A673 (cell line): Measurements from ENCODE around the gene TNFRSF4. TPM values are rescaled to one million over a fixed set of nuclear protein-coding genes. Genes with fewer than 3 reads are reported as not detected.
"Not testable (repeated sequence)": the region's sequence is repeated elsewhere in the genome, so short reads cannot be mapped to it uniquely, and the experiment has no call there.

Experiments
- BruUV-seq: library from RNA; stranded (reverse); fragments of 400-500 nt; replicated peaks from 2 replicates; lab custom pipeline; 2021; lab: Mats Ljungman, UMichigan
- CTCF ChIA-PET: fragments of 300-600 bp; sonication (Branson Sonifier 250); formaldehyde crosslinking; loops from one replicate; lab custom pipeline; 2022; ENCODE audit warnings: antibody characterized with exemption; lab: Charles Lee
- POLR2A ChIA-PET: fragments of 300-600 bp; sonication (Branson Sonifier 250); formaldehyde crosslinking; loops from one replicate; lab custom pipeline; 2022; ENCODE audit warnings: antibody characterized with exemption; ENCODE audit not compliant: low non-redundant PET; lab: Charles Lee
- DNase-seq: peaks from one replicate; pipeline ENCODE4 v3.0.0-alpha.2; 2015; ENCODE audit warnings: low spot score
- H3K27ac ChIP-seq: fragments of 200-600 bp; sonication (generic); 2 replicates; pipeline ENCODE4 v1.5.1; 2016; ENCODE audit warnings: mixed run types, low read depth, mild to moderate bottlenecking, mixed read lengths, antibody characterized with exemption, low read length; ENCODE audit not compliant: poor library complexity, severe bottlenecking
- H3K27me3 ChIP-seq: fragments of 200-600 bp; sonication (generic); replicated peaks from 2 replicates; pipeline ENCODE4 v1.6.1; 2017; ENCODE audit warnings: mixed run types, low read depth, mild to moderate bottlenecking, mixed read lengths, antibody characterized with exemption, low read length; ENCODE audit not compliant: insufficient read depth, poor library complexity
- H3K36me3 ChIP-seq: fragments of 200-600 bp; sonication (generic); 2 replicates; pipeline ENCODE4 v1.6.1; 2016; ENCODE audit warnings: mixed run types, mild to moderate bottlenecking, mixed read lengths, antibody characterized with exemption, low read length; ENCODE audit not compliant: insufficient read depth, poor library complexity, severe bottlenecking
- H3K4me1 ChIP-seq: fragments of 200-600 bp; sonication (generic); 2 replicates; pipeline ENCODE4 v1.6.1; 2017; ENCODE audit warnings: mixed run types, mild to moderate bottlenecking, mixed read lengths, antibody characterized with exemption, low read length; ENCODE audit not compliant: insufficient read depth, poor library complexity, severe bottlenecking
- H3K4me3 ChIP-seq: fragments of 200-600 bp; sonication (generic); 2 replicates; pipeline ENCODE4 v1.5.1; 2016; ENCODE audit warnings: low read depth, mixed run types, mild to moderate bottlenecking, mixed read lengths, low read length; ENCODE audit not compliant: poor library complexity, severe bottlenecking
- H3K9me3 ChIP-seq: fragments of 200-600 bp; sonication (generic); 2 replicates; pipeline ENCODE4 v1.6.1; 2016; ENCODE audit warnings: mixed run types, low read depth, mild to moderate bottlenecking, mixed read lengths, antibody characterized with exemption, low read length; ENCODE audit not compliant: poor library complexity, severe bottlenecking
- CTCF ChIP-seq: fragments of 300-800, 200-600 bp; sonication (generic); conservative IDR thresholded peaks from 2 replicates; pipeline ENCODE4 v1.5.1; 2017; ENCODE audit warnings: low read depth, mild to moderate bottlenecking, antibody characterized with exemption, low read length, moderate library complexity, mixed read lengths
- EZH2 ChIP-seq: fragments of 200-600 bp; sonication (generic); IDR thresholded peaks from 2 replicates; pipeline ENCODE4 v1.6.1; 2017; ENCODE audit warnings: borderline replicate concordance, low read depth, mild to moderate bottlenecking, mixed read lengths, antibody characterized with exemption, low read length; ENCODE audit not compliant: poor library complexity, severe bottlenecking
- intact Hi-C: fragments of 100-400 bp; cut with micrococcal nuclease; formaldehyde crosslinking; loops from one replicate; pipeline ENCODE4 v1.10.0; 2022; ENCODE audit not compliant: unreplicated experiment
- total RNA-seq: library from RNA; stranded (reverse); gene quantifications from 2 replicates; pipeline ENCODE4 v1.2.3, GENCODE V29; 2021

Gene TNFRSF4
- total RNA-seq, 1 experiment from 2014 or later: 0.80 TPM

- Histone ChIP-seq H3K4me3 (no peak overlapping the region), H3K27me3 (no peaks in the 10 kb centered on the region), H3K36me3 (no peaks in the 10 kb centered on the region), H3K9me3 (no peaks in the 10 kb centered on the region), H3K4me1 (no peaks in the 10 kb centered on the region), H3K27ac (no peak overlapping the region)
- CTCF ChIA-PET: no interaction called here
- no TSS peak for BruUV-seq
- POLR2A ChIA-PET: no interaction called here
- intact Hi-C loops: no loop called here
- TF ChIP-seq EZH2: no peak
- TF ChIP-seq CTCF: no peak
- DNase-seq: no peak
Observed at GRCh38 chr1:1177452-1178206, 36.3 kb downstream of the TNFRSF4 start.

DNA sequence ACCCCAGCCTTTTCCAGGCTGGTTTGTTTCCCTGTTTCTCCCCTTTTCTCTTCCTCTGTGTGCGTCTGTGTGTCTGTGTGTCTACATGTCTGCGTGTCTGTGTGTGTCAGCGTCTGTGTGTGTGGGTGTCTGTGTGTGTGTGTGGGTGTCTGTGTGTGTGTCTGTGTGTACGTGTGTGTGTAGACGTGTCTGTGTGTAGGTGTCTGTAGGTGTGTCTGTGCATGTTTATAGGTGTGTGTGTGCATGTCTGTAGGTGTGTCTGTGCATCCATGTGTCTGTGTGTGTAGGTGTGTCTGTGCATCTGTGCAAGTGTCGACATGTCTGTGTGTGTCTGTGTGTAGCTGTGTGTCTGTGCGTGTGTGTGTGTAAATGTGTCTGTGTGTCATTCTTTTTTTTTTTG, 37.0 kb downstream of the TNFRSF4 start:
- Histone ChIP-seq H3K27ac (no peak overlapping the region), H3K4me1 (peaks cover under 1% of the 10 kb centered on the region), H3K36me3 (no peaks in the 10 kb centered on the region), H3K9me3 (no peaks in the 10 kb centered on the region), H3K4me3 (no peak overlapping the region), H3K27me3 (no peaks in the 10 kb centered on the region)
- no TSS peak for BruUV-seq
- POLR2A ChIA-PET: no interaction called here
- CTCF ChIA-PET: no interaction called here
- intact Hi-C loops: no loop called here
- TF ChIP-seq CTCF (no peak), EZH2 (no peak)
- no peak for DNase-seq

DNA sequence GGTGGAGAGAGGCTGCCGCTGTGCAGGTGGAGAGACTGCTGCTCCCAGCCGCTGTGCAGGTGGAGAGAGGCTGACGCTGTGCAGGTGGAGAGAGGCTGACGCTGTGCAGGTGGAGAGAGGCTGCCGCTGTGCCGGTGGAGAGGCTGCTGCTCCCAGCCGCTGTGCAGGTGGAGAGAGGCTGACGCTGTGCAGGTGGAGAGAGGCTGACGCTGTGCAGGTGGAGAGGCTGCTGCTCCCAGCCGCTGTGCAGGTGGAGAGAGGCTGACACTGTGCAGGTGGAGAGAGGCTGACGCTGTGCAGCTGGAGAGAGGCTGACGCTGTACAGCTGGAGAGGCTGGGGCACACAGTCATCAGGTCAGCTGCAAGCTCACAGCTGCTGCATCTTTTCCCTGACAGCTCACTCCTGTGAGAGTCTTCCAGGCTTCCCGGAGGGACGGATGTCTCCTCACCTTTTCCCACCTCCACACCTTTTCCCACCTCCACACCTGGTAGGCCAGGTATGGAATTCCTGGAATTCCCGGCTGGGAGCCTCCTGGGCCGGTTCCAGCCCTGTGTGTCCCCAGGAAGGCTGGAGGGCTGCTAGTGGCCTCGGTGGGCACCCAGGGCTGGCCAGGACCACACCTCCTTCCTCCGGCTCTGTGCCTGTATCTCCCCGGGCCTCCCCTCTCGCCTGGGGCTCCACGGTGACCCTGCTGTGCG, 37.7 kb downstream of the TNFRSF4 start:
- POLR2A ChIA-PET, H3K9me3 ChIP-seq: not testable (repeated sequence)

More for the DNA sequence above, 37.7 kb downstream of the TNFRSF4 start:
- H3K36me3 ChIP-seq, CTCF ChIA-PET, BruUV-seq, intact Hi-C loops, H3K27ac ChIP-seq, H3K4me3 ChIP-seq, DNase-seq, H3K4me1 ChIP-seq, H3K27me3 ChIP-seq: not testable (repeated sequence)
